SK-N-SH (cell line): ENCODE measurements around the gene SP3. TPM values are rescaled to one million over a fixed set of nuclear protein-coding genes. Genes with fewer than 3 reads are reported as not detected.

ENCODE experiments used
- CTCF ChIA-PET: fragments of 300-600, 350-600 bp; formaldehyde crosslinking; extraction: SDS; loops from one replicate; lab custom pipeline; 2021; lab: Yijun Ruan, JAX
- POLR2A ChIA-PET: fragments of 350-600 bp; sonication (Branson Sonifier 250); formaldehyde crosslinking; extraction: SDS; loops from one replicate; lab custom pipeline; 2020; ENCODE audit warnings: antibody characterized with exemption, inconsistent platforms; lab: Yijun Ruan, JAX
- DNase-seq: peaks from one replicate; pipeline ENCODE4 v3.0.0; 2012
- H2AFZ ChIP-seq: fragments of 200-600 bp; sonication (generic); 2 replicates; pipeline ENCODE4 v1.8.1; 2016; ENCODE audit warnings: antibody characterized with exemption, mild to moderate bottlenecking, low read depth
- H3F3A ChIP-seq: fragments of 200-600 bp; sonication (generic); replicated peaks from 2 replicates; pipeline ENCODE3; 2016; ENCODE audit warnings: antibody characterized with exemption, mild to moderate bottlenecking; ENCODE audit not compliant: insufficient read depth
- H3K27ac ChIP-seq, 2 experiments: fragments of 200-500 bp in 1 of 2; fragments of 200-600 bp in 1 of 2; sonication (Bioruptor generic) in 1 of 2; sonication (generic), shearing (Covaris generic) in 1 of 2; 2 replicates each; pipeline versions ENCODE4 v1.5.1 to v1.6.1; 2014 to 2016; ENCODE audit warnings: low read depth in 2 of 2, inconsistent platforms in 1 of 2, low read length in 1 of 2, mild to moderate bottlenecking in 1 of 2, mixed read lengths in 1 of 2
- H3K27me3 ChIP-seq: fragments of 200-600 bp; sonication (generic), shearing (Covaris generic); 2 replicates; pipeline ENCODE4 v1.6.1; 2016; ENCODE audit warnings: mixed run types; ENCODE audit not compliant: insufficient read depth
- H3K36me3 ChIP-seq, 2 experiments: fragments of 200-500 bp in 1 of 2; fragments of 200-600 bp in 1 of 2; sonication (Bioruptor generic) in 1 of 2; sonication (generic) in 1 of 2; replicated peaks in 1 of 2; 2 replicates each; pipeline versions ENCODE3 to v1.5.1; 2014 to 2016; ENCODE audit warnings: low read length in 1 of 2, mild to moderate bottlenecking in 1 of 2; ENCODE audit not compliant: insufficient read depth in 2 of 2, control insufficient read depth in 1 of 2
- H3K4me1 ChIP-seq, 2 experiments: fragments of 200-500 bp in 1 of 2; fragments of 200-600 bp in 1 of 2; sonication (Bioruptor generic) in 1 of 2; sonication (generic), shearing (Covaris generic) in 1 of 2; 2 replicates each; pipeline versions ENCODE4 v1.5.1 to v1.6.1; 2014 to 2016; ENCODE audit warnings: low read depth in 1 of 2, low read length in 1 of 2, mixed run types in 1 of 2; ENCODE audit not compliant: insufficient read depth in 2 of 2, control insufficient read depth in 1 of 2
- H3K4me2 ChIP-seq: fragments of 200-600 bp; sonication (generic), shearing (Covaris generic); 2 replicates; pipeline ENCODE4 v1.6.1; 2017; ENCODE audit warnings: mixed run types
- H3K4me3 ChIP-seq, 2 experiments: fragments of 200-500 bp in 1 of 2; fragments of 200-600 bp in 1 of 2; sonication (Bioruptor generic) in 1 of 2; sonication (generic), shearing (Covaris generic) in 1 of 2; 2 replicates each; pipeline versions ENCODE4 v1.5.1 to v1.8.1; 2014 to 2016; ENCODE audit warnings: low read depth in 2 of 2, inconsistent platforms in 1 of 2, low read length in 1 of 2, mild to moderate bottlenecking in 1 of 2, mixed read lengths in 1 of 2, moderate library complexity in 1 of 2
- H3K79me2 ChIP-seq: fragments of 200-600 bp; sonication (generic); 2 replicates; pipeline ENCODE4 v1.8.1; 2017; ENCODE audit warnings: mild to moderate bottlenecking; ENCODE audit not compliant: insufficient read depth
- H3K9ac ChIP-seq: fragments of 200-600 bp; sonication (generic); 2 replicates; pipeline ENCODE4 v1.6.1; 2017; ENCODE audit warnings: mixed run types
- H3K9me2 ChIP-seq: fragments of 200-600 bp; sonication (generic); 2 replicates; pipeline ENCODE4 v1.6.1; 2017; ENCODE audit warnings: mixed run types
- H3K9me3 ChIP-seq: fragments of 200-600 bp; sonication (generic); 2 replicates; pipeline ENCODE4 v1.6.1; 2017; ENCODE audit warnings: mixed run types, mild to moderate bottlenecking, moderate library complexity
- H4K20me1 ChIP-seq: fragments of 200-600 bp; sonication (generic); 2 replicates; pipeline ENCODE4 v1.6.1; 2017; ENCODE audit warnings: mild to moderate bottlenecking, mixed run types; ENCODE audit not compliant: insufficient read depth
- CTCF ChIP-seq: fragments of 200-600 bp; sonication (generic); IDR thresholded peaks from 2 replicates; pipeline ENCODE4 v1.6.1; 2017; ENCODE audit warnings: antibody characterized with exemption, mild to moderate bottlenecking, moderate library complexity
- FOXM1 ChIP-seq: IDR thresholded peaks from 2 replicates; pipeline ENCODE4 v1.4.0; 2012; ENCODE audit warnings: low read depth, mild to moderate bottlenecking
- MAX ChIP-seq: IDR thresholded peaks from 2 replicates; pipeline ENCODE4 v1.4.0; 2012; ENCODE audit warnings: low read depth
- MXI1 ChIP-seq: IDR thresholded peaks from 2 replicates; pipeline ENCODE4 v1.6.1; 2012; ENCODE audit warnings: mild to moderate bottlenecking, low read depth, low read length, improper control_type of control experiment
- NRF1 ChIP-seq: IDR thresholded peaks from 2 replicates; pipeline ENCODE4 v1.6.1; 2012; ENCODE audit warnings: low read depth, mild to moderate bottlenecking, low read length
- TEAD4 ChIP-seq: IDR thresholded peaks from 2 replicates; pipeline ENCODE4 v1.4.0; 2012; ENCODE audit warnings: mild to moderate bottlenecking, borderline replicate concordance; ENCODE audit not compliant: insufficient read depth
- WGBS: methylation state at CpG from one replicate; pipeline ENCODE4 v1.1.6; 2017; ENCODE audit warnings: low lambda C conversion rate; 5-methylcytosine and 5-hydroxymethylcytosine counted together
- polyA plus RNA-seq, 3 experiments: library from polyadenylated mRNA; depleted of rRNA; stranded (reverse); fragments of >200 nt; gene quantifications; 2 replicates each; pipeline ENCODE4 v1.2.3, GENCODE V29; 2012
- TF ChIP-seq, protein P1 (sequence below): IDR thresholded peaks from 2 replicates; pipeline ENCODE4 v1.4.0; 2012; ENCODE audit warnings: low read depth, borderline replicate concordance
- TF ChIP-seq, protein P2 (sequence below): IDR thresholded peaks from 2 replicates; pipeline ENCODE4 v1.6.1; 2012; ENCODE audit warnings: mild to moderate bottlenecking, low read depth, low read length, moderate library complexity
- TF ChIP-seq, protein P3 (sequence below): IDR thresholded peaks from 2 replicates; pipeline ENCODE4 v1.4.0; 2012; ENCODE audit warnings: low read depth, borderline replicate concordance
- TF ChIP-seq, protein P4 (sequence below): fragments of 150-350 bp; IDR thresholded peaks from 2 replicates; pipeline ENCODE4 v1.6.1; 2016; ENCODE audit warnings: mild to moderate bottlenecking, low read depth, low read length

The SP3 gene
- polyA plus RNA-seq, 1 of the 3 experiments (the other 2 are of a cell fraction), result 23.1 TPM

DNA sequence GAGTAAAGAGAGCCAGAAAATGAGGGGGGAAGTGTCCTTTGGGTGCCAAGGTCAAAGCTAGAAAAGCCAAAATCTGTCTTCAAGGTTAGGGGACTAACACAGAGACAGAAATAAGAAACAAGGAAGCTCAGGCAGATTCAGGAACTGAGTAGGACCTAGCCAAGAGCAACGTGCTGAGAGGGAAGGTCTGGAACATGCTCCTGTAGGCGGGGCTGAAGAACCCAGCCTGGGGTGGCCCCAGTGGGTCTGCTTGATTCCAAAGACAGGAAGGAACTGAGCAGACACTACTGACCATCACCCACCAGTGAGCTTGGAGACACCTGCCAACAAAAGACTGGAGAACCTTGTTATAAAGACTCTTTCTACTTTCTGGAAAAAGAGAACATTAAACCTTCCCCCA, 105.1 kb downstream of the SP3 start:
- 27% methylated on average over 2 of the region's 2 CpGs for WGBS
- Histone ChIP-seq H3K9me2 (no peaks in the 10 kb centered on the region), H2AFZ (no peak overlapping the region), H3K27me3 (no peaks in the 10 kb centered on the region), H3K36me3 (no peaks in the 10 kb centered on the region), H3K4me2 (no peak overlapping the region), H3F3A (no peaks in the 10 kb centered on the region), H3K79me2 (no peaks in the 10 kb centered on the region), H3K4me3 (no peak overlapping the region), H3K27ac (no peak overlapping the region), H4K20me1 (no peaks in the 10 kb centered on the region), H3K4me1 (0 out of 4 replicates have a peak, but pooled peaks cover 0 to under 1% of the 10 kb centered on the region in 2 experiments), H3K9ac (no peak overlapping the region), H3K9me3 (no peaks in the 10 kb centered on the region)
- TF ChIP-seq, protein P1, sequence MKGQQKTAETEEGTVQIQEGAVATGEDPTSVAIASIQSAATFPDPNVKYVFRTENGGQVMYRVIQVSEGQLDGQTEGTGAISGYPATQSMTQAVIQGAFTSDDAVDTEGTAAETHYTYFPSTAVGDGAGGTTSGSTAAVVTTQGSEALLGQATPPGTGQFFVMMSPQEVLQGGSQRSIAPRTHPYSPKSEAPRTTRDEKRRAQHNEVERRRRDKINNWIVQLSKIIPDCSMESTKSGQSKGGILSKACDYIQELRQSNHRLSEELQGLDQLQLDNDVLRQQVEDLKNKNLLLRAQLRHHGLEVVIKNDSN, result no peak
- TF ChIP-seq, protein P2, sequence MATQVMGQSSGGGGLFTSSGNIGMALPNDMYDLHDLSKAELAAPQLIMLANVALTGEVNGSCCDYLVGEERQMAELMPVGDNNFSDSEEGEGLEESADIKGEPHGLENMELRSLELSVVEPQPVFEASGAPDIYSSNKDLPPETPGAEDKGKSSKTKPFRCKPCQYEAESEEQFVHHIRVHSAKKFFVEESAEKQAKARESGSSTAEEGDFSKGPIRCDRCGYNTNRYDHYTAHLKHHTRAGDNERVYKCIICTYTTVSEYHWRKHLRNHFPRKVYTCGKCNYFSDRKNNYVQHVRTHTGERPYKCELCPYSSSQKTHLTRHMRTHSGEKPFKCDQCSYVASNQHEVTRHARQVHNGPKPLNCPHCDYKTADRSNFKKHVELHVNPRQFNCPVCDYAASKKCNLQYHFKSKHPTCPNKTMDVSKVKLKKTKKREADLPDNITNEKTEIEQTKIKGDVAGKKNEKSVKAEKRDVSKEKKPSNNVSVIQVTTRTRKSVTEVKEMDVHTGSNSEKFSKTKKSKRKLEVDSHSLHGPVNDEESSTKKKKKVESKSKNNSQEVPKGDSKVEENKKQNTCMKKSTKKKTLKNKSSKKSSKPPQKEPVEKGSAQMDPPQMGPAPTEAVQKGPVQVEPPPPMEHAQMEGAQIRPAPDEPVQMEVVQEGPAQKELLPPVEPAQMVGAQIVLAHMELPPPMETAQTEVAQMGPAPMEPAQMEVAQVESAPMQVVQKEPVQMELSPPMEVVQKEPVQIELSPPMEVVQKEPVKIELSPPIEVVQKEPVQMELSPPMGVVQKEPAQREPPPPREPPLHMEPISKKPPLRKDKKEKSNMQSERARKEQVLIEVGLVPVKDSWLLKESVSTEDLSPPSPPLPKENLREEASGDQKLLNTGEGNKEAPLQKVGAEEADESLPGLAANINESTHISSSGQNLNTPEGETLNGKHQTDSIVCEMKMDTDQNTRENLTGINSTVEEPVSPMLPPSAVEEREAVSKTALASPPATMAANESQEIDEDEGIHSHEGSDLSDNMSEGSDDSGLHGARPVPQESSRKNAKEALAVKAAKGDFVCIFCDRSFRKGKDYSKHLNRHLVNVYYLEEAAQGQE, result no peak
- TF ChIP-seq, protein P3, sequence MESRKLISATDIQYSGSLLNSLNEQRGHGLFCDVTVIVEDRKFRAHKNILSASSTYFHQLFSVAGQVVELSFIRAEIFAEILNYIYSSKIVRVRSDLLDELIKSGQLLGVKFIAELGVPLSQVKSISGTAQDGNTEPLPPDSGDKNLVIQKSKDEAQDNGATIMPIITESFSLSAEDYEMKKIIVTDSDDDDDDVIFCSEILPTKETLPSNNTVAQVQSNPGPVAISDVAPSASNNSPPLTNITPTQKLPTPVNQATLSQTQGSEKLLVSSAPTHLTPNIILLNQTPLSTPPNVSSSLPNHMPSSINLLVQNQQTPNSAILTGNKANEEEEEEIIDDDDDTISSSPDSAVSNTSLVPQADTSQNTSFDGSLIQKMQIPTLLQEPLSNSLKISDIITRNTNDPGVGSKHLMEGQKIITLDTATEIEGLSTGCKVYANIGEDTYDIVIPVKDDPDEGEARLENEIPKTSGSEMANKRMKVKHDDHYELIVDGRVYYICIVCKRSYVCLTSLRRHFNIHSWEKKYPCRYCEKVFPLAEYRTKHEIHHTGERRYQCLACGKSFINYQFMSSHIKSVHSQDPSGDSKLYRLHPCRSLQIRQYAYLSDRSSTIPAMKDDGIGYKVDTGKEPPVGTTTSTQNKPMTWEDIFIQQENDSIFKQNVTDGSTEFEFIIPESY, result no peak
- TF ChIP-seq MAX (no peak), MXI1 (no peak), CTCF (no peak), FOXM1 (no peak), TEAD4 (no peak), NRF1 (no peak)
- TF ChIP-seq, protein P4, sequence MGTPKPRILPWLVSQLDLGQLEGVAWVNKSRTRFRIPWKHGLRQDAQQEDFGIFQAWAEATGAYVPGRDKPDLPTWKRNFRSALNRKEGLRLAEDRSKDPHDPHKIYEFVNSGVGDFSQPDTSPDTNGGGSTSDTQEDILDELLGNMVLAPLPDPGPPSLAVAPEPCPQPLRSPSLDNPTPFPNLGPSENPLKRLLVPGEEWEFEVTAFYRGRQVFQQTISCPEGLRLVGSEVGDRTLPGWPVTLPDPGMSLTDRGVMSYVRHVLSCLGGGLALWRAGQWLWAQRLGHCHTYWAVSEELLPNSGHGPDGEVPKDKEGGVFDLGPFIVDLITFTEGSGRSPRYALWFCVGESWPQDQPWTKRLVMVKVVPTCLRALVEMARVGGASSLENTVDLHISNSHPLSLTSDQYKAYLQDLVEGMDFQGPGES, result no peak
- CTCF ChIA-PET, result interaction anchor here (1.1 kb wide), 1 partner anchor 14 kb away, joined by 5 read pairs; no protein-coding TSS in a partner anchor
- POLR2A ChIA-PET, result no interaction called here
- DNase-seq, result no peak
